Osteocyte (in vitro differentiated cells): ENCODE results near the gene PPIP5K1. TPM values are rescaled to one million over a fixed set of nuclear protein-coding genes. Genes with fewer than 3 reads are reported as not detected.

Source experiments
- DNase-seq: peaks from one replicate; pipeline ENCODE4 v3.0.0; 2021; ENCODE audit warnings: mixed read lengths; ENCODE audit not compliant: unreplicated experiment; ENCODE audit errors: extremely low spot score
- H3K27ac Mint-ChIP-seq: one replicate; pipeline ENCODE4 v1.8.0; 2021; ENCODE audit warnings: mild to moderate bottlenecking, mixed read lengths; ENCODE audit not compliant: unreplicated experiment
- H3K27me3 Mint-ChIP-seq: one replicate; pipeline ENCODE4 v1.8.0; 2021; ENCODE audit warnings: mixed read lengths; ENCODE audit not compliant: unreplicated experiment
- H3K36me3 Mint-ChIP-seq: one replicate; pipeline ENCODE4 v1.8.0; 2021; ENCODE audit warnings: mixed read lengths; ENCODE audit not compliant: unreplicated experiment
- H3K4me1 Mint-ChIP-seq: one replicate; pipeline ENCODE4 v1.8.0; 2021; ENCODE audit warnings: mixed read lengths; ENCODE audit not compliant: unreplicated experiment
- H3K4me3 Mint-ChIP-seq: one replicate; pipeline ENCODE4 v1.8.0; 2021; ENCODE audit warnings: mild to moderate bottlenecking, moderate library complexity, mixed read lengths; ENCODE audit not compliant: unreplicated experiment
- H3K9me3 Mint-ChIP-seq: one replicate; pipeline ENCODE4 v1.8.0; 2021; ENCODE audit warnings: mixed read lengths; ENCODE audit not compliant: unreplicated experiment
- total RNA-seq: library from RNA; stranded (reverse); gene quantifications from 2 replicates; pipeline ENCODE4 v1.2.1, GENCODE V29; 2021
- TF ChIP-seq, protein P1 (sequence below): fragments of 200-600 bp; sonication (generic); IDR thresholded peaks from 2 replicates; pipeline ENCODE4 v1.5.0; 2021; ENCODE audit warnings: antibody characterized with exemption, mild to moderate bottlenecking, moderate library complexity

The PPIP5K1 gene
- total RNA-seq, 1 donor from 2014 or later = 34.5 TPM

- Mint-ChIP-seq H3K4me1 (peaks cover 12% of the 10 kb centered on the region), H3K4me3 (no peak overlapping the region), H3K9me3 (no peaks in the 10 kb centered on the region), H3K27ac (no peak overlapping the region), H3K36me3 (peaks cover 8% of the 10 kb centered on the region), H3K27me3 (no peaks in the 10 kb centered on the region)
- TF ChIP-seq, protein P1, sequence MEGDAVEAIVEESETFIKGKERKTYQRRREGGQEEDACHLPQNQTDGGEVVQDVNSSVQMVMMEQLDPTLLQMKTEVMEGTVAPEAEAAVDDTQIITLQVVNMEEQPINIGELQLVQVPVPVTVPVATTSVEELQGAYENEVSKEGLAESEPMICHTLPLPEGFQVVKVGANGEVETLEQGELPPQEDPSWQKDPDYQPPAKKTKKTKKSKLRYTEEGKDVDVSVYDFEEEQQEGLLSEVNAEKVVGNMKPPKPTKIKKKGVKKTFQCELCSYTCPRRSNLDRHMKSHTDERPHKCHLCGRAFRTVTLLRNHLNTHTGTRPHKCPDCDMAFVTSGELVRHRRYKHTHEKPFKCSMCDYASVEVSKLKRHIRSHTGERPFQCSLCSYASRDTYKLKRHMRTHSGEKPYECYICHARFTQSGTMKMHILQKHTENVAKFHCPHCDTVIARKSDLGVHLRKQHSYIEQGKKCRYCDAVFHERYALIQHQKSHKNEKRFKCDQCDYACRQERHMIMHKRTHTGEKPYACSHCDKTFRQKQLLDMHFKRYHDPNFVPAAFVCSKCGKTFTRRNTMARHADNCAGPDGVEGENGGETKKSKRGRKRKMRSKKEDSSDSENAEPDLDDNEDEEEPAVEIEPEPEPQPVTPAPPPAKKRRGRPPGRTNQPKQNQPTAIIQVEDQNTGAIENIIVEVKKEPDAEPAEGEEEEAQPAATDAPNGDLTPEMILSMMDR = no peak
- DNase-seq = no peak
Observed at GRCh38 chr15:43529141-43529540, 60.9 kb downstream of the PPIP5K1 start.

DNA sequence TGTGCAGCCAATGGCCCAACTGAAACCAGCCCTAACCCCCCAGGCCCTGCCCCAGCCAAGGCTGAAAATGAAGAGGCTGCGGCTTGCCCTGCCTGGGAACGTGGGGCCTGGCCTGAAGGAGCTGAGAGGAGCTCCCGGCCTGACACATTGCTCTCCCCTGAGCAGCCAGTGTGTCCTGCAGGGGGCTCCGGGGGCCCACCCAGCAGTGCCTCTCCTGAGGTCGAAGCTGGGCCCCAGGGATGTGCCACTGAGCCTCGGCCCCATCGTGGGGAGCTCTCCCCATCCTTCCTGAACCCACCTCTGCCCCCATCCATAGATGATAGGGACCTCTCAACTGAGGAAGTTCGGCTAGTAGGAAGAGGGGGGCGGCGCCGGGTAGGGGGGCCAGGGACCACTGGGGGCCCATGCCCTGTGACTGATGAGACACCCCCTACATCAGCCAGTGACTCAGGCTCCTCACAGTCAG, 61.4 kb downstream of the PPIP5K1 start:
- peaks cover 12% of the 10 kb centered on the region for H3K4me1 Mint-ChIP-seq
- TF ChIP-seq, protein P1 = no peak
- no peaks in the 10 kb centered on the region for H3K27me3 Mint-ChIP-seq
- peaks cover 14% of the 10 kb centered on the region for H3K36me3 Mint-ChIP-seq
- no peaks in the 10 kb centered on the region for H3K9me3 Mint-ChIP-seq
- no peak for DNase-seq
- no peak overlapping the region for H3K4me3 Mint-ChIP-seq
- no peak overlapping the region for H3K27ac Mint-ChIP-seq

GRCh38 chr15:43527802-43528541, 62.0 kb downstream of the PPIP5K1 start:
- DNase-seq = no peak
- peaks cover 10% of the 10 kb centered on the region for H3K4me1 Mint-ChIP-seq
- no peak overlapping the region for H3K27ac Mint-ChIP-seq
- H3K36me3 Mint-ChIP-seq = peaks cover 20% of the 10 kb centered on the region
- no peak overlapping the region for H3K4me3 Mint-ChIP-seq
- H3K9me3 Mint-ChIP-seq = peaks cover 5% of the 10 kb centered on the region
- H3K27me3 Mint-ChIP-seq = no peaks in the 10 kb centered on the region
- TF ChIP-seq, protein P1 = no peak

- no peak overlapping the region for H3K27ac Mint-ChIP-seq
- TF ChIP-seq, protein P1 = no peak
- no peak for DNase-seq
- no peaks in the 10 kb centered on the region for H3K27me3 Mint-ChIP-seq
- H3K9me3 Mint-ChIP-seq = peaks cover 6% of the 10 kb centered on the region
- H3K4me1 Mint-ChIP-seq = peaks cover 7% of the 10 kb centered on the region
- H3K4me3 Mint-ChIP-seq = no peak overlapping the region
- peaks cover 27% of the 10 kb centered on the region for H3K36me3 Mint-ChIP-seq
Observed at GRCh38 chr15:43527016-43527801, 62.8 kb downstream of the PPIP5K1 start.
